Psoas muscle (tissue), 8 donors: ENCODE results near the gene CYP26B1. TPM values are rescaled to one million over a fixed set of nuclear protein-coding genes. Genes with fewer than 3 reads are reported as not detected.

Source experiments
- ATAC-seq, 4 donors: fragments of 200-7000 bp; cut with Tn5 transposase; one replicate each; pipeline ENCODE4 v1.9.1; 2020; ENCODE audit warnings: moderate library complexity in 3 of 4, mild to moderate bottlenecking in 2 of 4
- DNase-seq, 2 donors: peaks; one replicate each; pipeline ENCODE4 v3.0.0-alpha.2; 2020
- H3K27ac ChIP-seq: fragments of 200-600 bp; one replicate; pipeline ENCODE4 v1.8.0; 2022
- H3K27me3 ChIP-seq, 3 donors: fragments of 200-600 bp in 1 of 3; one replicate each; pipeline versions ENCODE4 v1.6.1 to v1.8.0; 2013 to 2022; ENCODE audit warnings: low read length in 2 of 3, mild to moderate bottlenecking in 2 of 3, moderate library complexity in 1 of 3; ENCODE audit not compliant: insufficient read depth in 3 of 3
- H3K36me3 ChIP-seq, 2 donors: fragments of 200-600 bp in 1 of 2; one replicate each; pipeline versions ENCODE4 v1.6.1 to v1.8.0; 2013 to 2022; ENCODE audit warnings: low read depth in 1 of 2, mild to moderate bottlenecking in 1 of 2, moderate library complexity in 1 of 2; ENCODE audit not compliant: insufficient read depth in 1 of 2
- H3K4me1 ChIP-seq: fragments of 200-600 bp; one replicate; pipeline ENCODE4 v1.8.0; 2022
- H3K4me3 ChIP-seq: fragments of 200-600 bp; one replicate; pipeline ENCODE4 v1.8.0; 2022; ENCODE audit warnings: mild to moderate bottlenecking
- H3K9me3 ChIP-seq: fragments of 200-600 bp; one replicate; pipeline ENCODE4 v1.8.0; 2022
- WGBS, 3 donors: extraction: QIAGEN DNeasy Blood & Tissue Kit; methylation state at CpG; one replicate each; pipeline versions ENCODE4 v1.1.6 to v1.1.7; 2013; 5-methylcytosine and 5-hydroxymethylcytosine counted together
- intact Hi-C, 2 donors: fragments of 100-400 bp; cut with DNase I; formaldehyde crosslinking; loops; one replicate each; pipeline versions ENCODE4 v1.11.0 to v1.14.2; 2022
- polyA plus RNA-seq, 3 donors: library from polyadenylated mRNA; stranded (reverse); fragments of 200-250 nt; gene quantifications; one replicate each; pipeline ENCODE4 v1.2.3, GENCODE V29; 2013
- total RNA-seq, 4 donors: library from RNA; stranded (reverse); fragmentation: NEBNext Ultra II Directional in 2 of 4; extraction: Animal tissue kit (Norgen Biotek cat#: 25700) in 2 of 4; gene quantifications; one replicate each; pipeline versions ENCODE4 v1.2.1 to v1.2.4, GENCODE V29; 2021 to 2023
- TF ChIP-seq, protein P1 (sequence below): fragments of 200-600 bp; IDR thresholded peaks from one replicate; pipeline ENCODE4 v1.8.0; 2022; ENCODE audit warnings: antibody characterized with exemption
- donor health status: healthy with polysubstance abuse.
- donor health status: DM: no; HTN: no; CAD: no; lungs with moderate emphysema.
- donor health status: Bipolar disorder and iron deficiency.
- donor health status: healthy.
- donor health status: DM: yes; HTN: yes; CAD: no.
- donor health status: DM: no; HTN: no; CAD: no.
- donor health status: DM: no; HTN: no; CAD: no.
- donor health status: DM: yes; HTN: yes; CAD: no.

The CYP26B1 gene
- total and polyA plus RNA-seq, 7 donors = 0.39 to 4.5 (median 1.3) TPM

DNA sequence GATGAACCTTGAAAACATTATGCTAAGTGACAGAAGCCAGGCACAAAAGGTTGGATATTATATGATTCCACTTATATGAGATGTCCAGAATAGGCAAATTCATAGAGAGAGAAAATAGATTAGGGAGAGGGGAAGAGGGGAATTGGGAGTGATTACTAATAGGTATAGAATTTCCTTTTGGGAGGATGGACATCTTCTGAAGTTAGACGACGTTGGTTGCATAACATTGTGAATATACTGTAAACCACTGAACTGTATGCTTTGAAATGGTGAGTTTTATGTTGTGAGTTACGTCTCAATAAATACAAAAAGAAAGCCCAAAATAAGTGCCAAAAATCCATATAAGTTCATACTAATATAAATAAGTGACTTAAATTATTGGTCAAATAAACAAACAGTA lies 18.6 kb upstream of the CYP26B1 start:
- WGBS, 3 donors = 79 to 80% (median 79%) methylated on average over 3 of the region's 3 CpGs

DNA sequence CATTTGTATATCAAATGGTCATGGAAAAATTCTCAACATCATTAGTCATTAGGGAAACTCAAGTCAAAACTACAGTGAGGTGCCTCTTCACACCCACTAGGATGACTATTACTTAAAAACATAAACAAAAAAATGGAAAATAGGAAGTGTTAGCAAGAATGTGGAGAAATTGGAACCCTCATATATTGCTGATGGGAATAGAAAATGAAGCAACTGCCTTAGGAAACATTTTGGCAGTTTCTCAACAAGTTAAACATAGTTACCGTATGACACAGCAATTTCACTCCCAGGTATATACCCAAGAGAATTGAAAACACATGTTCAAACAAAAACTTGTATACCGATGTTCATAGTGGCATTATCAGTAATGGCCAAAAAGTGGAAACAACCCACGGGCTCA lies 18.1 kb upstream of the CYP26B1 start:
- TF ChIP-seq, protein P1, sequence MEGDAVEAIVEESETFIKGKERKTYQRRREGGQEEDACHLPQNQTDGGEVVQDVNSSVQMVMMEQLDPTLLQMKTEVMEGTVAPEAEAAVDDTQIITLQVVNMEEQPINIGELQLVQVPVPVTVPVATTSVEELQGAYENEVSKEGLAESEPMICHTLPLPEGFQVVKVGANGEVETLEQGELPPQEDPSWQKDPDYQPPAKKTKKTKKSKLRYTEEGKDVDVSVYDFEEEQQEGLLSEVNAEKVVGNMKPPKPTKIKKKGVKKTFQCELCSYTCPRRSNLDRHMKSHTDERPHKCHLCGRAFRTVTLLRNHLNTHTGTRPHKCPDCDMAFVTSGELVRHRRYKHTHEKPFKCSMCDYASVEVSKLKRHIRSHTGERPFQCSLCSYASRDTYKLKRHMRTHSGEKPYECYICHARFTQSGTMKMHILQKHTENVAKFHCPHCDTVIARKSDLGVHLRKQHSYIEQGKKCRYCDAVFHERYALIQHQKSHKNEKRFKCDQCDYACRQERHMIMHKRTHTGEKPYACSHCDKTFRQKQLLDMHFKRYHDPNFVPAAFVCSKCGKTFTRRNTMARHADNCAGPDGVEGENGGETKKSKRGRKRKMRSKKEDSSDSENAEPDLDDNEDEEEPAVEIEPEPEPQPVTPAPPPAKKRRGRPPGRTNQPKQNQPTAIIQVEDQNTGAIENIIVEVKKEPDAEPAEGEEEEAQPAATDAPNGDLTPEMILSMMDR = no peak
- no peak overlapping the region for H3K4me3 ChIP-seq
- intact Hi-C loops = no loop called here
- no peaks in the 10 kb centered on the region for H3K36me3 ChIP-seq
- no peaks in the 10 kb centered on the region for H3K4me1 ChIP-seq
- H3K9me3 ChIP-seq = no peaks in the 10 kb centered on the region
- WGBS, 3 donors = 79 to 87% (median 79%) methylated on average over 3 of the region's 3 CpGs
- H3K27me3 ChIP-seq = peaks cover 0 to 10% (median 0%) of the 10 kb centered on the region in 3 donors
- ATAC-seq = no peak
- no peak overlapping the region for H3K27ac ChIP-seq
- no peak for DNase-seq

More for the DNA sequence above, 18.6 kb upstream of the CYP26B1 start:
- H3K27me3 ChIP-seq = peaks cover 0 to 6% (median 0%) of the 10 kb centered on the region in 3 donors
- DNase-seq (no peak), ATAC-seq (no peak)
- no peaks in the 10 kb centered on the region for H3K36me3 ChIP-seq
- intact Hi-C loops = no loop called here
- H3K4me1 ChIP-seq = no peaks in the 10 kb centered on the region
- no peaks in the 10 kb centered on the region for H3K9me3 ChIP-seq
- no peak overlapping the region for H3K27ac ChIP-seq
- TF ChIP-seq, protein P1 = no peak
- no peak overlapping the region for H3K4me3 ChIP-seq

DNA sequence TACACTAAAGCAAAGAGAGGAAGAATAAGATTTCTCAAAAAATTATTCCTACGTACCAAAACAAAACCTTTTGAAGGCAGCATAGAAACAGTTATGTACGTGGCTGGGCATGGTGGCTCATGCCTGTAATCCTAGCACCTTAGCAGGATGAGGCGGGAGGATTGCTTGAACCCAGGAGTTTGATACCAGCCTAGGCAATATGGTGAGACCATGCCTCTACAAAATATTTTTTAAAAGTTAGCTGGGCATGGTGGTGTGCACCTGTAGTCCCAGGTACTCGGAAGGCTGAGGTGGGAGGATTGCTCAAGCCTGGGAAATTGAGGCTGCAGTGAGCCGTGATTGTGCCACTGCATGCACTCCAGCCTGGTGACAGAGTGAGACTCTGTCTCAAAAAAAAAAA lies 14.9 kb upstream of the CYP26B1 start:
- H3K4me3 ChIP-seq = no peak overlapping the region
- TF ChIP-seq, protein P1 = no peak
- no peaks in the 10 kb centered on the region for H3K36me3 ChIP-seq
- H3K9me3 ChIP-seq = no peaks in the 10 kb centered on the region
- H3K27me3 ChIP-seq = peaks cover 0 to 11% (median 0%) of the 10 kb centered on the region in 3 donors
- 85 to 93% (median 92%) methylated on average over 5 of the region's 5 CpGs for WGBS, 3 donors
- no peak overlapping the region for H3K27ac ChIP-seq
- H3K4me1 ChIP-seq = no peaks in the 10 kb centered on the region
- no peak for DNase-seq
- no peak for ATAC-seq
- intact Hi-C loops = no loop called here

DNA sequence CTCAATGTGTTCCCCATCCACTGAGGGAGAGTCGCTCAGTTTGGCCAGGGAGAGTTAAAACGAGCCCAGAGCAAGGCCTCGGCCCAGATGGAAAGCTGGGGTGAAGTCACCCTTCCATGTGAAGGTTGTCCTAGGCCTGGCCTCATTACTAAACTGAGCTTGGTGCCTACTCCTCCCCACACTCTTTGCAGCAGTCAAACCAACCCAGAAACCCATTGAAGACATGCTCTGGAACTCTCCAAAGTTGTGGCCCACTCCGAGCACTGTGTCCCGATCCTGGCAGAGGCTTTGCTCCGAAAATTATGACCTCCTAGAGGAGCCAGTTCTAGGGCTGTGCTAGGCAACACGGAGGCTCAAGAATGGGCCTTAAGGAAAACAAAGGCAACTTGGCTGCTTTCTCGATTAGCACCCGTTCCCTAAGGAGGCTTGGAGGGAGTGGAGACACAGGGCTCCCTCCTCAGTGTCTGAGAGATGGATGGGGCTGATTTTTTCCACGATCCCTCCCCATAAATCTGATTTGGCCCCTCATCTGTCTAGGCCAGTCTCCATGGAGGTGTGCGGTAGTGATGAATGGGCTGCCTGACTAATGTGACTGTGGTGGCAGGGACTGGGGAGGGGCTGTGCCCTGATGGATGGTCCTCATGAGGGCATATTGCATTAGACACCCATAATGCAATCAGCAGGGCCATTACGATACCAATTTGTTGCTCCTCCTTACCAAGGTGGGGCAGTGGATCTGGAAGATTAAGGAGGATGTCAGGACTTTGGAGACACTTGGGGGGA lies 11.7 kb upstream of the CYP26B1 start:
- TF ChIP-seq, protein P1 = no peak
- Histone ChIP-seq H3K9me3 (no peaks in the 10 kb centered on the region), H3K27ac (no peak overlapping the region), H3K36me3 (no peaks in the 10 kb centered on the region), H3K27me3 (peaks cover 0 to 11% (median 0%) of the 10 kb centered on the region in 3 donors), H3K4me1 (no peaks in the 10 kb centered on the region), H3K4me3 (no peak overlapping the region)
- no peak for DNase-seq
- intact Hi-C loops = loop anchor here in 1 of 2 donors (10.0 kb wide), 1 partner anchor 585 kb away; no protein-coding TSS in a partner anchor
- no peak for ATAC-seq
- WGBS, 3 donors = 80 to 90% (median 89%) methylated on average over 12 of the region's 12 CpGs
